Measurements from ENCODE around the gene SMG7.
"Not testable (repeated sequence)": the region's sequence is repeated elsewhere in the genome, so short reads cannot be mapped to it uniquely, and the experiment has no call there.

Gene SMG7

GRCh38 chr1:183472488-183473216, at the start of gene SMG7:
TSS of gene SMG7 (plus strand) at chr1:183472499. CDS start at chr1:183472621, 122 bp downstream.
- peak; percentile 14 to 35 (median 20) for DNase-seq (ENCODE audit: low read depth in 2 of 3, low spot score in 2 of 3)

GRCh38 chr1:183423541-183423940, 48.8 kb upstream of the SMG7 start:
- DNase-seq (ENCODE audit: low read depth in 2 of 3, low spot score in 2 of 3), result no peak

- no peak for DNase-seq (ENCODE audit: low read depth in 2 of 3, low spot score in 2 of 3)
Measured at GRCh38 chr1:183424691-183425090, 47.6 kb upstream of the SMG7 start.

- not testable (repeated sequence) for DNase-seq (ENCODE audit: low read depth in 2 of 3, low spot score in 2 of 3)
Measured at GRCh38 chr1:183427591-183427990, 44.7 kb upstream of the SMG7 start.

GRCh38 chr1:183431840-183432547, 40.3 kb upstream of the SMG7 start:
- no peak for DNase-seq (ENCODE audit: low read depth in 2 of 3, low spot score in 2 of 3)

GRCh38 chr1:183432548-183432875, 39.8 kb upstream of the SMG7 start:
- DNase-seq (ENCODE audit: low read depth in 2 of 3, low spot score in 2 of 3), result no peak

GRCh38 chr1:183433703-183434102, 38.6 kb upstream of the SMG7 start:
- DNase-seq (ENCODE audit: low read depth in 2 of 3, low spot score in 2 of 3), result no peak

- DNase-seq (ENCODE audit: low read depth in 2 of 3, low spot score in 2 of 3), result no peak
Measured at GRCh38 chr1:183435497-183435896, 36.8 kb upstream of the SMG7 start.

- DNase-seq (ENCODE audit: low read depth in 2 of 3, low spot score in 2 of 3), result no peak
Measured at GRCh38 chr1:183438060-183438459, 34.2 kb upstream of the SMG7 start.

- no peak for DNase-seq (ENCODE audit: low read depth in 2 of 3, low spot score in 2 of 3)
Measured at GRCh38 chr1:183443011-183443410, 29.3 kb upstream of the SMG7 start.

GRCh38 chr1:183443466-183443865, 28.8 kb upstream of the SMG7 start:
- no peak for DNase-seq (ENCODE audit: low read depth in 2 of 3, low spot score in 2 of 3)

- no peak for DNase-seq (ENCODE audit: low read depth in 2 of 3, low spot score in 2 of 3)
Measured at GRCh38 chr1:183444243-183444642, 28.1 kb upstream of the SMG7 start.

GRCh38 chr1:183449223-183449770, 23.0 kb upstream of the SMG7 start:
- DNase-seq (ENCODE audit: low read depth in 2 of 3, low spot score in 2 of 3), result no peak

- no peak for DNase-seq (ENCODE audit: low read depth in 2 of 3, low spot score in 2 of 3)
Measured at GRCh38 chr1:183450093-183450492, 22.2 kb upstream of the SMG7 start.

- no peak for DNase-seq (ENCODE audit: low read depth in 2 of 3, low spot score in 2 of 3)
Measured at GRCh38 chr1:183454377-183454776, 17.9 kb upstream of the SMG7 start.

- no peak for DNase-seq (ENCODE audit: low read depth in 2 of 3, low spot score in 2 of 3)
Measured at GRCh38 chr1:183456826-183457225, 15.5 kb upstream of the SMG7 start.

GRCh38 chr1:183457449-183457848, 14.8 kb upstream of the SMG7 start:
- DNase-seq (ENCODE audit: low read depth in 2 of 3, low spot score in 2 of 3), result no peak

GRCh38 chr1:183460596-183460995, 11.7 kb upstream of the SMG7 start:
- no peak for DNase-seq (ENCODE audit: low read depth in 2 of 3, low spot score in 2 of 3)

- no peak for DNase-seq (ENCODE audit: low read depth in 2 of 3, low spot score in 2 of 3)
Measured at GRCh38 chr1:183461350-183461749, 10.9 kb upstream of the SMG7 start.

- DNase-seq (ENCODE audit: low read depth in 2 of 3, low spot score in 2 of 3), result no peak
Measured at GRCh38 chr1:183463566-183463965, 8.7 kb upstream of the SMG7 start.

GRCh38 chr1:183466781-183467180, 5.5 kb upstream of the SMG7 start:
- DNase-seq (ENCODE audit: low read depth in 2 of 3, low spot score in 2 of 3), result no peak

GRCh38 chr1:183467687-183468086, 4.6 kb upstream of the SMG7 start:
- DNase-seq (ENCODE audit: low read depth in 2 of 3, low spot score in 2 of 3), result no peak
